HepG2 (cell line): ENCODE measurements around the gene SLC15A3. TPM values are rescaled to one million over a fixed set of nuclear protein-coding genes. Genes with fewer than 3 reads are reported as not detected.

ENCODE experiments used
- ARNTL ChIP-seq: sonication (generic); formaldehyde crosslinking; IDR thresholded peaks from 2 replicates; pipeline ENCODE4 v1.4.0; 2020; ENCODE audit warnings: mild to moderate bottlenecking, missing genetic modification reagents
- ATF7 ChIP-seq, 2 experiments: fragments of 450-650 bp in 1 of 2; sonication (generic) in 1 of 2; formaldehyde crosslinking in 1 of 2; IDR thresholded peaks; 2 replicates each; pipeline versions ENCODE4 v1.4.0 to v1.6.1; 2016 to 2020; ENCODE audit warnings: antibody characterized with exemption in 1 of 2, mild to moderate bottlenecking in 1 of 2, missing genetic modification reagents in 1 of 2
- ATM ChIP-seq: fragments of 450-650 bp; IDR thresholded peaks from 2 replicates; pipeline ENCODE4 v1.7.1; 2017; ENCODE audit warnings: mild to moderate bottlenecking, borderline replicate concordance
- ELK4 ChIP-seq: sonication (generic); formaldehyde crosslinking; IDR thresholded peaks from 2 replicates; pipeline ENCODE4 v1.9.0; 2021; ENCODE audit warnings: missing genetic modification reagents, borderline replicate concordance
- FOXO1 ChIP-seq: sonication (generic); formaldehyde crosslinking; IDR thresholded peaks from 2 replicates; pipeline ENCODE4 v1.4.0; 2020; ENCODE audit warnings: missing genetic modification reagents
- SMARCC2 ChIP-seq: fragments of 450-650 bp; IDR thresholded peaks from 2 replicates; pipeline ENCODE4 v1.6.1; 2017; ENCODE audit warnings: antibody characterized with exemption, mild to moderate bottlenecking
- SOX6 ChIP-seq, 2 experiments: fragments of 450-650 bp in 1 of 2; sonication (generic) in 1 of 2; formaldehyde crosslinking in 1 of 2; IDR thresholded peaks; 2 replicates each; pipeline versions ENCODE4 v1.4.0 to v1.6.1; 2017 to 2020; ENCODE audit warnings: antibody characterized with exemption in 1 of 2, mild to moderate bottlenecking in 1 of 2, missing genetic modification reagents in 1 of 2
- STAT5B ChIP-seq: sonication (generic); formaldehyde crosslinking; IDR thresholded peaks from 2 replicates; pipeline ENCODE4 v1.4.0; 2020; ENCODE audit warnings: missing genetic modification reagents
- TMF1 ChIP-seq: sonication (generic); formaldehyde crosslinking; IDR thresholded peaks from 2 replicates; pipeline ENCODE4 v1.8.1; 2022; ENCODE audit warnings: low read depth, missing genetic modification reagents
- USF2 ChIP-seq, 2 experiments: sonication (generic) in 1 of 2; formaldehyde crosslinking in 1 of 2; IDR thresholded peaks; 2 replicates each; pipeline versions ENCODE4 v1.5.1 to v1.6.1; 2011 to 2020; ENCODE audit warnings: borderline replicate concordance in 1 of 2, low read depth in 1 of 2, low read length in 1 of 2, mild to moderate bottlenecking in 1 of 2, missing genetic modification reagents in 1 of 2, moderate library complexity in 1 of 2
- ZNF18 ChIP-seq: sonication (generic); formaldehyde crosslinking; IDR thresholded peaks from 2 replicates; pipeline ENCODE4 v1.8.0; 2022; ENCODE audit warnings: mild to moderate bottlenecking, missing genetic modification reagents; ENCODE audit not compliant: insufficient replicate concordance
- ZNF280B ChIP-seq: sonication (generic); formaldehyde crosslinking; IDR thresholded peaks from 2 replicates; pipeline ENCODE4 v1.5.0; 2020; ENCODE audit warnings: missing genetic modification reagents, mild to moderate bottlenecking, borderline replicate concordance
- ZNF3 ChIP-seq: IDR thresholded peaks from 2 replicates; pipeline ENCODE4 v1.7.0; 2017; ENCODE audit warnings: inconsistent platforms
- ZNF34 ChIP-seq: sonication (generic); formaldehyde crosslinking; IDR thresholded peaks from 2 replicates; pipeline ENCODE4 v1.4.0; 2020; ENCODE audit warnings: mild to moderate bottlenecking, missing genetic modification reagents, borderline replicate concordance
- ZNF350 ChIP-seq: sonication (generic); formaldehyde crosslinking; IDR thresholded peaks from 2 replicates; pipeline ENCODE4 v1.4.0; 2020; ENCODE audit warnings: mild to moderate bottlenecking, low read depth, missing genetic modification reagents, borderline replicate concordance
- ZNF597 ChIP-seq: sonication (generic); formaldehyde crosslinking; IDR thresholded peaks from 2 replicates; pipeline ENCODE4 v1.5.0; 2020; ENCODE audit warnings: missing genetic modification reagents
- ZNF691 ChIP-seq: sonication (generic); formaldehyde crosslinking; IDR thresholded peaks from 2 replicates; pipeline ENCODE4 v1.4.0; 2020; ENCODE audit warnings: missing genetic modification reagents, low read depth, mild to moderate bottlenecking, borderline replicate concordance
- ZSCAN22 ChIP-seq: sonication (generic); formaldehyde crosslinking; IDR thresholded peaks from 2 replicates; pipeline ENCODE4 v1.4.0; 2020; ENCODE audit warnings: mild to moderate bottlenecking, missing genetic modification reagents
- polyA plus RNA-seq, 8 experiments: library from polyadenylated mRNA; depleted of rRNA in 3 of 8; stranded (reverse) in 7 of 8; unstranded in 1 of 8; fragments of >200 nt; fragmentation: Illumina TruSeq in 4 of 8; extraction: Trizol in 4 of 8; gene quantifications; 2 replicates each; pipeline versions ENCODE4 v1.2.1 to v1.2.3, GENCODE V29; 2011 to 2016; ENCODE audit warnings: low read depth in 4 of 8, missing spikeins in 1 of 8, mixed read lengths in 1 of 8; ENCODE audit not compliant: insufficient read depth in 1 of 8
- total RNA-seq, 5 experiments: library from RNA; depleted of rRNA; stranded (reverse); fragments of >200 nt; fragmentation: Illumina TruSeq; extraction: Trizol; gene quantifications; 2 replicates each; pipeline ENCODE4 v1.2.3, GENCODE V29; 2016; ENCODE audit warnings: low read depth in 1 of 5

The SLC15A3 gene
- total and polyA plus RNA-seq, 2 of the 13 experiments (the other 11 are each of a cell fraction or from before 2014, with no cell fraction given): 0.45 to 0.77 TPM

GRCh38 chr11:60906132-60906972 lies 45.6 kb downstream of the SLC15A3 start, which contains the start of gene PRPF19 (continued):
- no peak for TF ChIP-seq ZNF34 (CRISPR knock-in tag)
- TF ChIP-seq USF2 (IDR thresholded peaks at IDR 0.05; ENCODE audit: low read depth, low read length): no peak
- TF ChIP-seq USF2 (CRISPR knock-in tag; IDR thresholded peaks at IDR 0.05; ENCODE audit: borderline replicate concordance): peak; percentile 37; the same call in 1 of the 2 replicates
- TF ChIP-seq TMF1: peak; percentile 72; the same call in 1 of the 2 replicates
- 0 out of 2 replicates have a peak, but pooled peaks have one; percentile 43 for TF ChIP-seq ARNTL
- no peak for TF ChIP-seq ZNF280B
- 0 out of 2 replicates have a peak, but pooled peaks have one; percentile 51 for TF ChIP-seq ZNF350 (CRISPR knock-in tag)
- TF ChIP-seq ZNF691: no peak; the same call in 1 of the 2 replicates
- no peak for TF ChIP-seq ELK4
- TF ChIP-seq ZNF18 (CRISPR knock-in tag): no peak
- no peak for TF ChIP-seq ZNF597 (CRISPR knock-in tag)
- no peak for TF ChIP-seq STAT5B (CRISPR knock-in tag)
- no peak for TF ChIP-seq ATM
- TF ChIP-seq ZSCAN22 (CRISPR knock-in tag): no peak
- TF ChIP-seq ZNF3 (CRISPR knock-in tag): no peak
- no peak for TF ChIP-seq ATF7 (IDR thresholded peaks at IDR 0.05)
- TF ChIP-seq ATF7 (CRISPR knock-in tag; IDR thresholded peaks at IDR 0.05): 0 out of 2 replicates have a peak, but pooled peaks have one; percentile 30
- peak; percentile 38 for TF ChIP-seq FOXO1
- TF ChIP-seq SOX6 (IDR thresholded peaks at IDR 0.05): no peak
- TF ChIP-seq SOX6 (CRISPR knock-in tag; IDR thresholded peaks at IDR 0.05): no peak; the same call in 1 of the 2 replicates
- TF ChIP-seq SMARCC2: no peak
